Frontal cortex (tissue), 4 donors: ENCODE measurements around the gene TNPO2. TPM values are rescaled to one million over a fixed set of nuclear protein-coding genes. Genes with fewer than 3 reads are reported as not detected.

ENCODE experiments used
- DNase-seq, 2 donors: peaks; one replicate each; pipeline ENCODE4 v3.0.0; 2012; ENCODE audit warnings: low spot score in 2 of 2
- FAIRE-seq: peaks from 2 replicates; lab custom pipeline; 2012; peaks lifted over from hg19 to GRCh38; lab: Jason Lieb, UNC
- total RNA-seq: library from RNA; depleted of rRNA; stranded (reverse); fragments of >200 nt; gene quantifications from one replicate; pipeline ENCODE4 v1.2.3, GENCODE V29; 2014
- donor health status: control.
- donor health status: control.
- donor health status: control.

Gene TNPO2
- 68.5 TPM for total RNA-seq

DNA sequence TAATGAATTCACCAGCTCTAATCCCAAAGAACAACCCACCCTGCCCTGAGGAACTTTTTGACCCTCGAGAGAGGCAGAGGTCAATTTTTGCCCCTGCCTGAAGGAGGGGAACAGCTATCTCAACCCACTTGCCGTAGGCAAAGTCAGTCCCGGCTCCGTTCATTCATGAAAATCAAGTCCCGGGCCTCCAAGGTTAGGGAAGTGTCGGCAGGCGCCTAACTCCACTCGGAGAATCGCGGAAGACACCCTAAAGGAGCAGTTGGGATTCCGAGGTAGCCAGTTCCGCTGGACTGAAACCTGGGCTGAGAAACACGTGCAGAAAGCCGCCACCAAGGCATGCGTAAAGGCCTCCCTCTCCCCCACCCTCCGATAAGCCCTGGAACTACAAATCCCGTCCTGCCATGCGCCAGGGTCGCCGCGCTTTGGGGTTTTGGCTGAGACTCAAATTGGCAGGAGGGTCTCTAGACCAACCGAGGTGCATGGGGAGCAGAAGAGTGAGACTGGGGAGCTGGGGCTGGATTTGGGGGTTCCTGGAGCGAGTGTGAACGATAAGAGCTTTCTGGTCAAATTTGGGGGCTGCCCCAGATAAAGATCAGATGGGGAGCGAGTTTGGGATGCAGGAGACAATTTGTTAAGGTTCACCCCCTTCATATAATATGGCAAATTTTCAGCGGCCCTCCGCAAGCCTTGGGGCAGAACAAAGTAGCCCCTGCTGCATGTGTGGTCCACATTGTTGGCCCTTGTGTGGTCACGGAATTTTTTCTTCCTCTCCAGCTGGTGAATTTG, at the start of gene TNPO2:
TSS of gene TNPO2 (minus strand) at position 292 of the 786 bp plus-strand sequence. CDS start 2,955 bp downstream, outside the sequence.
- FAIRE-seq: no peak
- DNase-seq: peak; percentile 61 to 63

GRCh38 chr19:12772323-12772722, 48.6 kb upstream of the TNPO2 start:
- no peak for DNase-seq
- FAIRE-seq: no peak

- FAIRE-seq: no peak
- no peak for DNase-seq
These were observed 47.2 kb upstream of the TNPO2 start for GRCh38 chr19:12770922-12771321.

DNA sequence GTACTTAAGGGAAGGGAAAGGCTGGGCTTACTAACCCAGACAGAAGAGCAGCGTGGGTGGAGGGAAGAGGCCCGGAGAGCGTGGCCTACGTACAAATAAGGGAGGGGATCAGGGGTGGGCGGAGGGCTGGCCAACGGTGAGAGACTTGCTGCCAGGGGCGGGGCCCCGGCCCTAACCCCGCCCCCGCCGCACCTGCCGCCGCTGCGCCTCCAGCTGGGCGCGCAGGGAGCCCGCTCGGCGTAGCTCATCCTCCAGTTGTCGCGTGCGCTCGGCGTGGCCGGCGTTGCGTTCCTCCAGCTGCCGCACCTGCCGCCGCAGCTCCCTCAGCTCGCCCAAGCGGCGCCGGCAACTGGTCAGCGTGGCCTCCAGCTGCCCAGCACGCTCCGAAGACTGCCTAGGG, 46.0 kb upstream of the TNPO2 start:
- no peak for FAIRE-seq
- DNase-seq: no peak

DNA sequence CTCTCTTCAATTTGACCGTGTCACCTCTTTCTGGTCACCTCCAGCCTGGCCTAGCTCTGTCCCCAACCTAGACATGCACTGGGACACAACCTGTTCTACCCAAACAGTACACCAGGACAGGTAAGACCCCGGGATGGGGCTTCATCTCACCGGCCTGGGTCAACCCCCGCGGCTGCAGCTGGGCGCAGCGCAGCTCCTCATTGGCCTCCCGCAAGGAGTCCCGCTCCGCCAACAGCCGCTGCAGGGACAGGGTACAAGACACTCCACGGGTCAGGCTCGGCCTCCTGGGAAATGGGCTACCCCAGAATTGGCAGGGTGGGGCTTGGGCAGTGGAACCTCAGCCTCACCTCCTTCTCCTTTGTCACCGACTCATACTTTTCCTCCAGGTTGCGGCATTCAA, 43.9 kb upstream of the TNPO2 start:
- FAIRE-seq (no peak), DNase-seq (no peak)

DNA sequence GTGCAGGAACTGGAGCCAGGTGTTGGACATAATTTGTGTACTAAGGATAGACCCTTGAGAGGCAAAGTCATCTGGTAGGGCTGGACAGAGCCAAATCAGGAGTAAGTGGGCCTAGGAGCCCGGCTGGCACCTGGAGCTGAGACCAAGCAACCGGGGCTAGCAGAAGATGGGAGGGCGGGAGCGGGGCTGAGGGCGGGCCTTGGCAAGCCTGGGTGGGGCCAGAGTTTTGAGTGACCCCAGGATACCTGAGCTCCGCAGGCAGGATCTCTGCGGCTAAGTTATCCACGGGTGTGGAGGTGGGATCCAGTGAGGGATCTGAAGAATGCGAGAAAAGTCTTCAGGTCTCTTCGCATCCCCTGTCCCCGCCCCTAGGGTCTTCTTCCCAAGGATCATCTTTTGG, 43.4 kb upstream of the TNPO2 start:
- no peak for DNase-seq
- FAIRE-seq: no peak

DNA sequence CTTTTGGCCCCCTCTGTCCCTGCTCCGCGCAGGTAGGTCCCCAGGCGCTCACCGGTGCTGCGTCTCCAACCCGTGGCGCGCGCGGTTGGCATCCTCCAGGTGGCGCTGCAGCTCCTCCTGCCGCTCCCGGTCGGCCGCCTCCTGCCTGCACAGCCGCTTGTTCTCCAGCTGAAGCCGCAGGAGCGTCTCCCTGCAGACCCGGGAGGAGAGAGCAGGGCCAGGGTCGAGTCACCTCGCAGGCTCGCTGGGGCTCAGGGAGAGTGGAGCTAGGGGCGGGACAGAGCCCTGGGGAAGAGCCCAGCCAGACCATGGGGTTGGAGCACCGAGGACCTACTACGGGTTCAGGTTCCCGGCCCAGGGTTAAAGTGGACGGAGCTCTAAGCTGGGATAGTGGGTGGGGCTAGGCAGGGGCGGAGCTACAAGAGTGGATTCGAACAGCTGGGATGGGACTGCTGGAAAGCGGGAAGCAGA, 42.4 kb upstream of the TNPO2 start:
- FAIRE-seq: no peak
- DNase-seq: peak; percentile 75 to 80

DNA sequence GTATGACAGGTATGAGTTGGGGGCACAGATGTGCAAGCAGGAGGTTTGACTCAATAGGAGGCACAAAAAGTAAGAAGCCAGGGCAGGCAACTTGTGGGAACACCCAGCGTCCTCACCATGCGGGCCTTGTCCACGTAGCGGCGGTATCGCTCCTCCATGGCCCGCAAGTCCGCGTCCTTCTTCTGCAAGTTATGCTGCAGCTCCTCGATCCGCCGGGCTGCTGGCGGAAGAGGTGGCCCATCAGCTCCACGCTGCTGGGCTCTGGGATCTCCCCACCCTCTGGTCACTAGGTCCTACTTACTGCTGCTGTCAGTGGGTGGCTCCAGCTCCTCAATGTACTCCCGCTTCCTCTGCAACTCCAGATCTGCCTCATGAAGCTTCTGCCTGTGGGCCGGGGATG, 41.0 kb upstream of the TNPO2 start:
- DNase-seq: no peak
- no peak for FAIRE-seq

DNA sequence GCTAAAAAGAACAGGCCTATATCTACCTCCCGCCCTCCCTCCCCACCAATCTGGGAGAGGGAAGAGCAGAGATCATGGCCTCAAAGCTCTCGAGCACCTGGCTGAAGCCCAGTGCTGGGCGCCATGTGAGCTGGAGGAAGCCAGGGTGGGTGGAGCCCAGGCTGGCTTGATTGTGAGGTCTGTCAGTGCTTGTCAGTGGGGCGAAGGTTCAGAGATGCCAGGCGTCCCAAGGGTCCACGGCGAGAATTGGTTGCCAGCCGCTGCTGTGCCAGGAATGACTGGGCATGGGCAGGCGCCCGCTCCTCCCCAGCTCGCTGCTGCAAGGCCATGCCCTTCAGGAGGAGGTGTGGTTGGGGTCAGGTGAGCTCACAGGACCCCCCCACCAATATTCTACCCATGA, 39.4 kb upstream of the TNPO2 start:
- FAIRE-seq (no peak), DNase-seq (no peak)

GRCh38 chr19:12759686-12760085, 36.0 kb upstream of the TNPO2 start:
- DNase-seq: no peak
- no peak for FAIRE-seq

DNA sequence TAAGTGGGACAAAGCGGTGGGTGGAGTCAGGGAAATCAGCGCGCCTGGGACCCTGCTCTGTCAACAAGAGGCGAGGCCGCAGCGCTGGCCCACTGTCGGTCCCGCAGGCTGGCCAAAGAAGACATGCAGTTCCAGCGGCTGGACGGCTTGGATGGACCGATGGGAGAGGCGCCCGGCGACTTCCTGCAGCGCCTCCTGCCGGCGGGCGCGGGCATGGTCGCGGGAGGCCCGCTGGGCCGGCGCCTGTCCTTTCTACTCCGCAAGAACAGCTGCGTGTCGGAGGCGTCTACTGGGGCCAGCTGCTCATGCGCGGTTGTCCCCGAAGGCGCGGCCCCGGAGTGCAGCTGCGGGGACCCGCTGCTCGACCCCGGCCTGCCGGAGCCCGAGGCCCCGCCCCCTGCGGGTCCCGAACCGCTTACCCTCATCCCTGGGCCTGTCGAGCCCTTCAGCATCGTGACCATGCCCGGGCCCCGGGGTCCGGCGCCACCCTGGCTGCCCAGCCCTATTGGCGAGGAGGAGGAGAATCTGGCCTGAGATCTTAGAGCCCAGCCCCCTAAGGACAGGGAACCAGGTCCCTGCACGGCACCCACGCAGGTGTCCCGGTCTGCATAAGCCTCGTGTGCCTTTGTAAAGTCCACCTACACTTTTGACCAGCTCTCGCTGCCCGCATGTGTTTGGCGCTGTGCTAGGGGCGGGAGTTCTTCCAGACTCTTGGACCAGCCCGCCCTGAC, 34.0 kb upstream of the TNPO2 start:
- FAIRE-seq (no peak), DNase-seq (peak; percentile 77 to 89)

DNA sequence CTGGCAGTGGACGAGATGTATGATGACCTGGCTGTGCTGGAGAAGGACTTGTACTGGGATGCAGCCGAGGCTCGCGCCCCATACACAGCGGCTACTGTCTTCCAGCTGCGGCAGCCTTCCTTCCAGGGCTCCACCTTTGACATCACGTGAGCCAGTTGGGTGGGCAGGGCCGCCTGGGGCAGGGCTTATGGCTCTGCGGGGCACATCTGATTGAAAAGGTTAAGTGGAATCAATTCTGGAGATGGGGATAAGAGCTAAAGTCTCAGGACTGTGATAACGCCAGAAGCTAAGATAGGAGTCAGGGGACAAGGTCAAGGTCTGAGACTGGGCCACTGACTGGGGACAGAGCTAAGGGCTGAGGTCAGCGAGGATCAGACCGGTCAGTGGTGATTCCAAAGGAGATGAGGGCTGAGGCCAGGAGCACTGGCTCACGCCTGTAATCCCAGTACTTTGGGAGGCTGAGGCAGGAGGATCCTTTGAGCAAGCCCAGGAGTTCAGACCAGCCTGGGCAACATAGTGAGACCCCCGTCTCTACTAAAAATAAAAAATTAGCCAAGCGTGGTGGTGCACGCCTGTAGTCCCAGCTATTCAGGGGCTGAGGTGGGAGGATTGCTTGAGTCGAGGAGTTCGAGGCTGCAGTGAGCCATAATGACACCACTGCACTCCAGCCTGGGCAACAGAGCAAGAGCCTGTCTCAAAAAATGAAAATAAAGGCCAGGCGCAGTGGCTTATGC, 32.6 kb upstream of the TNPO2 start:
- no peak for FAIRE-seq
- DNase-seq: no peak

DNA sequence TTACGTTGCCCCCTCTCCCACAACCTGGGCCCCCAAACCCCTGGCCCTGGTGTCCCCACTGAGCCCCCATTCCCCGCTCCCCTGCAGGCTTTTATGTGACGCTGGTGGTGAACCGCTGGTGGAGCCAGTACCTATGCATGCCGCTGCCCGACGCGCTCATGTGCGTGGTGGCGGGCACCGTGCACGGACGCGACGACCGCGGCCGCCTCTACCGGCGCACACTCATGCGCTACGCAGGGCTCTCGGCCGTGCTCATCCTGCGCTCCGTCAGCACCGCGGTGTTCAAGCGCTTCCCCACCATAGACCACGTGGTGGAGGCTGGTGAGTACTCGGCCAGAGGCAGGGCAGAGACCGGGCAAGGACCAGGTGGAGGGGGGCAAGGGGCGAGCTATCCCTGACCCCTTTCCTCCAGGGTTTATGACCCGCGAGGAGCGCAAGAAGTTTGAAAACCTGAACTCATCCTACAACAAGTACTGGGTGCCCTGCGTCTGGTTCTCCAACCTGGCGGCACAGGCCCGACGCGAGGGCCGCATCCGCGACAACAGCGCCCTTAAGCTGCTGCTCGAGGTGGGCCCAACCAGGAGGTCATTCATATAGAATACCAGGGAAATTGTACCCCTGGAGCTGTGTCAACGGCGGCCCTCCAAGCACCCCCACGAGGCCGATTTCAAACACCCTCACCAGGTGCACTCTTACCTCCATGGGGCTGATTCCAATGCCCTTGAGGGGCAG, 30.9 kb upstream of the TNPO2 start:
- no peak for DNase-seq
- no peak for FAIRE-seq

GRCh38 chr19:12752056-12752781, 28.5 kb upstream of the TNPO2 start:
- DNase-seq (no peak), FAIRE-seq (no peak)

DNA sequence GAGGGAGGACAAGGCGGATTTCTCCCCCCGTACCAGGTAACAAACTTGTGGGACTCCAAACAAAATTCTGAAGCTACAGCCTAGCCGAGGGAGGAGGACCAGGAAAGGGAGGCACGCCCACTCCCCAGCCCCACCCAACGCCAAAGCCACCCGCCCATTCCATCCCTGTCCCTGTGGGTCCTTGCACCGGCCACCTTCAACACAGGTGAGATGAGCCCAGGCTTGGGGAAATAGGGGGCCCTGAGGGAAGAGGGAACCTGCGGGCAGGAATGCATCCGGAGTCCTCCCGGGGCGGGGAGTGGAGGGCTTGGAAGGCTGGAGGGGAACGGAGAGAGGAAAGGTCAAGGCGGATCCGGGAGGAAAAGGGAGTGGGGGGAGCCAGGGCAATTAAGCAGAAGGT, 27.9 kb upstream of the TNPO2 start, which contains the start of gene BEST2:
TSS of gene BEST2 (plus strand) at position 157 of the 400 bp plus-strand sequence. CDS start 802 bp downstream, outside the sequence.
- no peak for DNase-seq
- no peak for FAIRE-seq

- no peak for FAIRE-seq
- no peak for DNase-seq
These were observed 27.1 kb upstream of the TNPO2 start for GRCh38 chr19:12750851-12751250.

- FAIRE-seq (no peak), DNase-seq (no peak)
These were observed 26.3 kb upstream of the TNPO2 start for GRCh38 chr19:12749938-12750521.

DNA sequence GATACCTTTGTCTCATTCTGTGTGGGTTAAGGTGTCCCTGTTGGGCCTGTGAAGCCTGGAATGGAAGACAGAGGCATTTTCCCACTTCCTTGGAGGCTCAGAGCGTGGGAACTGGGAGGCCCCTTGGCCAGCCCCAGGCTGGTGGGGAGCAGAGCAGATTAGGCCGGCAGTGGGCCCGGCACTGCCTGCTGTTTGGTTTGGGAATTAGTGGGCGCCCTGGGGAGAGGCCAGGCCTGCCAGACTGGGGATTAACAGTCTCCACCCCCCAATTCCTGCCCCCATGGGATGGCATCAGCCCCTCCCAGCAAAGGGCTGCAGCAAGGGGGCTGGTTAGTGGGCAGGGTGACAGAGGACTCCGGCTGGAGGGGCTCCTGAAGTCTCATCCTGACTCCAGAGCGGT, 24.8 kb upstream of the TNPO2 start:
- FAIRE-seq (no peak), DNase-seq (no peak)
